ENCODE measurements around the gene ERN1.

The ERN1 gene

GRCh38 chr17:64158406-64158805, 28.5 kb upstream of the ERN1 start:
- in situ Hi-C loops (cut with MboI; ENCODE audit: low sequenced_read_pairs), result no loop called here

- in situ Hi-C loops (cut with MboI; ENCODE audit: low sequenced_read_pairs), result no loop called here
These were observed 27.8 kb upstream of the ERN1 start for GRCh38 chr17:64157669-64158180.

DNA sequence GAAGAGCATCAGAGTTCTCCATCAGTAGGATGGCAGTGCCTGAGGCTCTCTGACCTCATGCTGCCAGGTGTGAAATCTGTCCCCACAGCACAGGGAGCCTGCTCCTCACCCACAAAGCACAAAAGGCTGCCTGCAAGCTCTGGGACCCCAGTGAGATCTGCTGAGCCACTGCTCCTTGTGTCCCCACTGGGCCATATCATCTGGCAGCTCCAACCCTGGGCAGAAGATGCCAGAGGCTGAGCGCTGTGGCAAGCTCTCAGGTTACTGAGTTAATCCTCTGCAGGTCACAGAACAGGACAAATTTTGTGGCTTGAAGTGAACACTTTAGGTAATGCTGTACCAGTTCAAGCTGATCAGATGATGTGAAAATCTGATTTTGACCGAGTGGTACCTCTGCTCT, 26.7 kb upstream of the ERN1 start:
- in situ Hi-C loops (cut with MboI; ENCODE audit: low sequenced_read_pairs), result no loop called here

- in situ Hi-C loops (cut with MboI; ENCODE audit: low sequenced_read_pairs), result no loop called here
These were observed 26.0 kb upstream of the ERN1 start for GRCh38 chr17:64155751-64156544.

DNA sequence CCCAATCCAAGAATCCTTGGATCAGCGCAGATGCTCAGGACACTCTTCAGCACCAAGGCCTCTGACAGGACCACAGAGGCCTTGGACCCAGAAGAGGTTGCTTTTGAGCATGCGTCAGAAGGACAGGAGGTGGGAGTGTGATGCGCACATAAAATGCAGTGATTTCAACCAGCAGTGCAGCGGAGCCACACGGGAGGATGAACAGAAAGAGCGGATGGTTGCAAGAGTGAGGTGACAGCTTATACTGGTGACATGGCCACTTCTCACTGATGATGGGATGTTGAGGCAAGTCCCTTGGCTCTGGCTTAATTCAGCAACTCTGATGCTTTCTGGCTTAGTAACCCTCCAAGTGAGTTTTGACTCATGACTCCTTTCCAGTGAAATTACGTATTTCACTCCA, 25.2 kb upstream of the ERN1 start:
- in situ Hi-C loops (cut with MboI; ENCODE audit: low sequenced_read_pairs), result no loop called here

DNA sequence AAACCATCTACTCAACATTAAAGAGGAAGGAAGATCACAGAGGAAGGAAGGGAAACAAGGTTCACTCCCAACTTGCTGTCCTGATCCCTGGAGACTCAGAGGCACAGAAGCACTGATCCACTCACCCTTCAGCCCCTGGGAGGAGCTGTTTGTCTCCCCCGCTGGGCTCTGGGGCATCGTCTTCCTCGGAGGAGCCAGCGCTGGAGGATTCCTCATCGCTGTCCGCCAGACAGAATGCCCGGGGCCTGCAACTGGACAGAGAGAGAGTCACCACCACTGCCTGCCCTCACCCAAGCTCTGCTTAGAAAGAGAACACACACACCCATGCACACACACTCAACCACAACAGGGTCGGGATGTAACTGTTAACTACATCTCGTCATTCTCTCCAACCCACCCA, 24.8 kb upstream of the ERN1 start:
- in situ Hi-C loops (cut with MboI; ENCODE audit: low sequenced_read_pairs), result loop anchor here (5.0 kb wide), 1 partner anchor 118 kb away; no protein-coding TSS in a partner anchor

DNA sequence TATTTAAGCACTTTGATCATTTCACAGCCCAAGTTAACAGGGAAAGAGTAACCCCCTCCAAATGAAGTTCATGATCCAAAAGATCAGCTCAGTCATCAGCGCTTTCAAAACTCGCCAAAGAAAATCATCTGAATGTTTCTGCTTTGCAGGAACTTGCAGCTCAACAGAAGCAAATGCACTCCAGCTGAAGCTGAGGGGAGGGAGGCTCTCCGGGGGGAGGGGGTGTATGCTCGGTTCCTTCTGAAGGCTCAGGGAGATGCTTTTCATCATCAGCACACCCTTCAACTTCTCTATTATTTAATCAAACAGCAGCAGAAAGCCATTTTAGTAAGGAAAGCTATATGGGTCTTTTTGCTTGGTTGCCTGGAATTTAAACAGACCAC, 24.4 kb upstream of the ERN1 start:
- in situ Hi-C loops (cut with MboI; ENCODE audit: low sequenced_read_pairs), result loop anchor here (5.0 kb wide), 1 partner anchor 118 kb away; no protein-coding TSS in a partner anchor

DNA sequence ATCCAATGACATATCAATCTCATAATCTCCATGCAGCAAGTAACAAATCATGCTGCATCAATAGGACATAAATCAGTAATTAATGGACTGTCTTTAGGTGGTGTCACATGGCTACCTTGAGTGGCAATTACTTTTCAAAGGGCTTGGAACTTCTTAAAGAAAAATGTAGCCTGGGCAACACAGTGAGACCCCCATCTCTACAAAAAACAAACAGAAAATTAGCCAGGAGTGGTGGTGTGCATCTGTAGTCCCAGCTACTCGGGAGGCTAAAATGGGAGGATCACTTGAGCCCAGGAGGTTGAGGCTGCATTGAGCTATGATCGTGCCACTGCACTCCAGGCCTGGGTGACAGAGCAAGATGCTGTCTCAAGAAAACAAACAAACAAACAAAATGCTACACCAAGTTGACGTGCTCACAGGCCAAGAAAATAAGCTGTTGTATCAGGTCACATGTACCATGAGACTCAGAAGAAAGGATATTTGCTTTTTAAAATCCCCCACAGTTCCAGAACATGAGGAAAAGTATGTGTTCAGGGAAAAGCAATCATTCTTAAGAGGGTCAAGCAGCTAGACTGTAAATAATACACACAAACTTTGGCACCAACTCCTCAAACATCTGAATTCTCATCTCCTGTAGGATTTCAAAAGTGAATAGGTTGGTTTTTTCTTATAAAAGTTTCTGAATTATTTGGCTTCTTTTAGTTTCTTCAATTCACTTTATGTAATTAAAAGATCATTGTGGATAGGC, 23.8 kb upstream of the ERN1 start:
- in situ Hi-C loops (cut with MboI; ENCODE audit: low sequenced_read_pairs), result loop anchor here (5.0 kb wide), 1 partner anchor 119 kb away; no protein-coding TSS in a partner anchor

GRCh38 chr17:64152428-64153125, 22.6 kb upstream of the ERN1 start:
- in situ Hi-C loops (cut with MboI; ENCODE audit: low sequenced_read_pairs), result loop anchor here (5.0 kb wide), 1 partner anchor 120 kb away; no protein-coding TSS in a partner anchor

DNA sequence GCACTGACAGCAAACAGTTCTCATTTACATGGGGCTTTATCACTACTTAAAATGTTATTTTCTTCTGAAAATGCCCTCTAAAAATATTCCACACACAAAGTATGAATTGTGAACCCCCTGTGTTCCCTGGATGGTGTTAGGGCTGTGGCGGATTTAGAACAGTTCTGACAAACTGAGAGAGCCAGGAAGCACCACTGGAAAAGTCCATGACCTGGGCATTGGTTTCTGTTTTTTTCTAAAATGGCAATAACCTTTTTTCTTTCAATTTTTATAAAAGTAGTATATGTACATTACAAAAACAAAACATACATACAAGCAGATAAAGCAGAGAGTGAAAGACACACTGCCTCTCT, 21.0 kb upstream of the ERN1 start:
- in situ Hi-C loops (cut with MboI; ENCODE audit: low sequenced_read_pairs), result loop anchor here (5.0 kb wide), 1 partner anchor 121 kb away; no protein-coding TSS in a partner anchor

DNA sequence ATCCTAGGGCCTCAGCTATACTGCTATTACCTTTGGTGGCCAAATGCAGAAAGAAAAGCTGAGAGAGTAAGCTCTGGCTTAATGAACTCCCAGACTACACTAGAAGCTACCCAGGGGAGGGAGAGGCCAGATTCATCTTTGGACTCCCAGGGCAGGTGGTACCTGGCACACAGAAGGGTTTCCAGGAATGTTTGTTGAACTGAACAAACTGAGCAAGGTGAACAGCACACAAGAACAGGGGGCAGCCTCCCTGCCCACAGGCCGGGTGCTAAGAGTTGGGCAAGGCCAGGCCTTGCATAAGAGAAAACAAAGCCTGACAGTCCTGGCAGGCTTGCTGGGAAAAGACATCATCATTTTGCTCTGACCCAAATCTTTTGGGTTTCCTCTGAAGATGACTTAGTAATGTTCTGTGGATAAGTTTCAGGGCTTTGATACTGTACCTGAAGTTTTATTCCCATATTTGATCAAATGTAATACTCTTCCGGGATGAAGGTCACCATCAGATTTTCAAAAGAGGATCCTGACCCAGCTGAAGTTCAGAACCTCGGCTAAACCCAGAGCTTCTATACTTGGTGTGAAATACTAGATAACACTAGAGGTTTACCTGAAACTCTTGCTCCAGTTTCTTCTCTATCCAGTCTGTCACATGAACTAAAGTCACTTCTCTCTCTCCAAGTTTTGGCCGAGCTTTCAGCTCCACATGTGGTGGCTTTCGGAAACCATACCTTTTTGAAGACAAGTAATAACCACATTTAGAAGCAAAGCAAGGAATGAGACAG, 20.5 kb upstream of the ERN1 start:
- in situ Hi-C loops (cut with MboI; ENCODE audit: low sequenced_read_pairs), result loop anchor here (5.0 kb wide), 1 partner anchor 122 kb away; no protein-coding TSS in a partner anchor

DNA sequence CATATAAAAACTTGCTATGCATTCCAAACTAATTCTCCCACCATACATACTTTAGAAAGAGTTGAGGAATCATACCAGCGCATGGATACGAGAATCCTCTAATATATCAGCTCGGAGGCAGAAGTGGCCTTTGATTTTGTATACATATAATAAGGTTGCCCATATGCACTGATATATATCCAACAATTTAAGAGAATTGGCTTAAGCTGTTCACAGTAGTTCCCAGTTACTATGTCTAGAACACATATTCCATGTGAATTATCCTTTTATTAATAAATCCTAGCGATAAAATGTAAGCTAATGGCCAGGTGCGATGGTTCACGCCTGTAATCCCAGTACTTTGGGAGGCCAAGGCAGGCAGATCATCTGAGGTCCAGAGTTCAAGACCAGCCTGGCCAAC, 19.3 kb upstream of the ERN1 start:
- in situ Hi-C loops (cut with MboI; ENCODE audit: low sequenced_read_pairs), result no loop called here

DNA sequence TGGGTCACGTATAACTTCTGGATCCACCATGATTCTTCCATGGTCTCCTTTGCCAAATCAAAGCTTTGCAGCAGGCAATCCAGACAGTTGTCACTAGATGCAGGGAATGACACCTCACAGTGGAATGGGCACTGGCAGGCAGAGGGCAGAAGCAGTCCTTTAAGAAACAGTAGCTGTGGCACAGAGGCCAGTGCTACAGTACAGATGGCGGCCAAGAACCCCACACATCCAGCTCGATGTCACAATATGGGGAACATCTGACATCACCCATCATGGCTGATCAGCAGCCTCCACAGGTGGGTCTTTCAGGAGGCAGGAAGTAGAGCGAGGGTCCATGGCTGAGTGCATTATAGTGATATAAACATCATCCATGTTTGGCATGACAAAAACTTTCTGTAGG, 18.8 kb upstream of the ERN1 start:
- in situ Hi-C loops (cut with MboI; ENCODE audit: low sequenced_read_pairs), result no loop called here

- in situ Hi-C loops (cut with MboI; ENCODE audit: low sequenced_read_pairs), result no loop called here
These were observed 18.2 kb upstream of the ERN1 start for GRCh38 chr17:64148017-64148631.

GRCh38 chr17:64147110-64148016, 17.4 kb upstream of the ERN1 start:
- in situ Hi-C loops (cut with MboI; ENCODE audit: low sequenced_read_pairs), result no loop called here

DNA sequence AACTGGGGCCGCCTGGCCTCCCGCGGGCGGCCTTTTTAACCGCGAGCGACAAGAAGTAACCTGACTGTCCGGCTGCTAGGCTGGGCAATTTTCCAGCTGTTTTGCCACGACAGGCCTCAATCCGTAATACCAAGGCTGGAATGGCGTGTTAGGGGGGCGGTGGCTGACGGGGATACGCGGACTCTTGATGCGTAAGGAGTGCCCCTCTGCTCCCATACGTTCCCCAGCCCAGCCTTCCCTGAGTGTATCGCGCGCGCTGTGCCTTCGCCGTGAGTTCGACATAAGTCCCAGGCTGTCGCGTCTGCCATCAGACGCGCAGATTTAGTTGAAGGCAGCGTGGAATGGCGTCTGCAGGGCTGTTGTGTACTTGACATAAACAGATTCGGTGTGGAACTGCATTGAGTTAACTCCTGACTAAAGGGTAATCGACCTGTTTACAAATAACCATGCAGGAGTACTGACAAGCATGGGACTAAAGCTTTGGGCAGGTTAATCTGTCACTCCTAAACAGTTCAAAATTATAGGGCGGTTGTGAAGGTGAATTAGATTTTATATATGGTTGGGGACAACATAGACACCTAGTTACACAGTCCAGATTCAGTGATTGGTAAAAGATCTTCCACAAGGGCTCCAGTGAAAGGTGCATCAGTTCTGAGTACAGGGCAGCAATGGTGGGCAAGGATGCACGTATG, 16.6 kb upstream of the ERN1 start:
- in situ Hi-C loops (cut with MboI; ENCODE audit: low sequenced_read_pairs), result no loop called here

GRCh38 chr17:64145751-64146417, 15.9 kb upstream of the ERN1 start:
- in situ Hi-C loops (cut with MboI; ENCODE audit: low sequenced_read_pairs), result no loop called here

DNA sequence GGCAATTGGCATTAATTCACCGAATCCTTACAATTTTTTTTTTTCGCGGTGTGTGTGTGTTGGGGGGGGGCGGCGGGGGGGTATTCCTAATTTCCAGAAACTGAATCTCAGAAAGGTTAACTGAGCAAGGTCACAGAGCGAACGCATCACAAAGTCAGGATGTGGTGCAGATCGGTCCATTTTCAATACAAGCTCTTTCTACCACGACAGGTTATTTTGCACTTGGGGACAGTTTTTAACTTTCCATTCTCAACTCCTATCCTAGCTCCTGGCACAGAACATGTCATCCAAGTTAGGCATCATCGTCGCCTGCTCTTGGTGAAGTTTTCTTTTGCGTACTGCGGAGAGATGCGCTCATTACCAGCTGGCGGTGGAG, 15.4 kb upstream of the ERN1 start:
- in situ Hi-C loops (cut with MboI; ENCODE audit: low sequenced_read_pairs), result no loop called here
